GDM1 (cell line): ENCODE measurements around the gene SH3GL1.
"Not testable (repeated sequence)": the region's sequence is repeated elsewhere in the genome, so short reads cannot be mapped to it uniquely, and the experiment has no call there.

ENCODE experiments used
- DNase-seq: peaks from one replicate; lab custom pipeline; 2025; lab: John Stamatoyannopoulos, UW

SH3GL1 gene

GRCh38 chr19:4362831-4363545 lies 37.4 kb downstream of the SH3GL1 start:
- no peak for DNase-seq

- no peak for DNase-seq
Measured at GRCh38 chr19:4362101-4362828, 38.1 kb downstream of the SH3GL1 start.

- DNase-seq, result no peak
Measured at GRCh38 chr19:4361152-4362046, 38.9 kb downstream of the SH3GL1 start.

GRCh38 chr19:4360641-4361151 lies 39.7 kb downstream of the SH3GL1 start:
- no peak for DNase-seq

GRCh38 chr19:4360081-4360569 lies 40.2 kb downstream of the SH3GL1 start:
- DNase-seq, result no peak

GRCh38 chr19:4359627-4360000 lies 40.7 kb downstream of the SH3GL1 start:
- DNase-seq, result no peak

GRCh38 chr19:4358709-4359626 lies 41.4 kb downstream of the SH3GL1 start:
- DNase-seq, result no peak

- no peak for DNase-seq
Measured at GRCh38 chr19:4357921-4358326, 42.4 kb downstream of the SH3GL1 start.

- DNase-seq, result no peak
Measured at GRCh38 chr19:4357095-4357797, 43.1 kb downstream of the SH3GL1 start.

GRCh38 chr19:4354897-4355296 lies 45.5 kb downstream of the SH3GL1 start:
- DNase-seq, result no peak

GRCh38 chr19:4354282-4354681 lies 46.1 kb downstream of the SH3GL1 start:
- DNase-seq, result no peak

- peak; percentile 31 for DNase-seq
Measured at GRCh38 chr19:4352701-4353121, 47.6 kb downstream of the SH3GL1 start.

GRCh38 chr19:4350726-4351125 lies 49.6 kb downstream of the SH3GL1 start:
- DNase-seq, result no peak

- DNase-seq, result no peak
Measured at GRCh38 chr19:4350111-4350510, 50.2 kb downstream of the SH3GL1 start.

GRCh38 chr19:4349225-4349624 lies 51.1 kb downstream of the SH3GL1 start:
- not testable (repeated sequence) for DNase-seq

- DNase-seq, result no peak
Measured at GRCh38 chr19:4347521-4347920, 52.8 kb downstream of the SH3GL1 start.

- DNase-seq, result no peak
Measured at GRCh38 chr19:4346020-4346383, 54.3 kb downstream of the SH3GL1 start.

- DNase-seq, result no peak
Measured at GRCh38 chr19:4345342-4346019, 54.9 kb downstream of the SH3GL1 start.

- DNase-seq, result peak; percentile 73
Measured at GRCh38 chr19:4343370-4344307, 56.7 kb downstream of the SH3GL1 start, which contains the start of gene MPND. MPND (plus strand) TSS chr19:4343562; CDS start chr19:4343594, 32 bp downstream.
